HL-60 (cell line): Measurements from ENCODE around the gene AP3D1.

Experiments
- POLR2AphosphoS5 ChIP-seq: IDR thresholded peaks from 2 replicates; pipeline ENCODE4 v1.6.1; 2012; ENCODE audit warnings: low read depth
- TF ChIP-seq, protein P1 (sequence below): IDR thresholded peaks from one replicate; pipeline ENCODE4 v1.5.1; 2011; ENCODE audit warnings: low read length, control low read depth, inconsistent platforms; ENCODE audit not compliant: insufficient read depth
- TF ChIP-seq, protein P2 (sequence below): IDR thresholded peaks from 2 replicates; pipeline ENCODE4 v1.6.1; 2012; ENCODE audit warnings: low read depth; ENCODE audit not compliant: insufficient replicate concordance

DNA sequence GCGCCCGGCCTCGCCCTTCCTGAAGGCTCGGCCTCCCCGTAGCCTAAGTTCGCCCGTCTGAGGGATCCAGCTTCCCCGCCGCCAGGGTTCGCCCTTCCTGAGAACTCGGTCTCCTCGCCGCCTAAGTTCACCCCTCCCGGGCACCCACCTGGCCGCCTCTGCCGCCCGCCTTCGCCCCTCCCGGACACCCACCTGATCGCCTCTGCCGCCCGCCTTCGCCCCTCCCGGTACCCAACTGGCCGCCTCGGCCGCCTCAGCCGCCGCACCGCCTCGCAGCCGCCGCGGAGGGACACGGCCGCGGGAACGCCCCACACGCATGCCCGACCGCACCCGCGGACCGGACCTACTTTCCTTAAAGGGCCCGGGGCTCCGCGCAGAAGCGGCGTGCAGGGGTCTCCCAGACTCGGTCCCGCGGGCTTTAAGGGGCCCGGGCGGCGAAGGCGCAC, 55.3 kb downstream of the AP3D1 start, which contains the start of gene MOB3A:
- TF ChIP-seq, protein P1, sequence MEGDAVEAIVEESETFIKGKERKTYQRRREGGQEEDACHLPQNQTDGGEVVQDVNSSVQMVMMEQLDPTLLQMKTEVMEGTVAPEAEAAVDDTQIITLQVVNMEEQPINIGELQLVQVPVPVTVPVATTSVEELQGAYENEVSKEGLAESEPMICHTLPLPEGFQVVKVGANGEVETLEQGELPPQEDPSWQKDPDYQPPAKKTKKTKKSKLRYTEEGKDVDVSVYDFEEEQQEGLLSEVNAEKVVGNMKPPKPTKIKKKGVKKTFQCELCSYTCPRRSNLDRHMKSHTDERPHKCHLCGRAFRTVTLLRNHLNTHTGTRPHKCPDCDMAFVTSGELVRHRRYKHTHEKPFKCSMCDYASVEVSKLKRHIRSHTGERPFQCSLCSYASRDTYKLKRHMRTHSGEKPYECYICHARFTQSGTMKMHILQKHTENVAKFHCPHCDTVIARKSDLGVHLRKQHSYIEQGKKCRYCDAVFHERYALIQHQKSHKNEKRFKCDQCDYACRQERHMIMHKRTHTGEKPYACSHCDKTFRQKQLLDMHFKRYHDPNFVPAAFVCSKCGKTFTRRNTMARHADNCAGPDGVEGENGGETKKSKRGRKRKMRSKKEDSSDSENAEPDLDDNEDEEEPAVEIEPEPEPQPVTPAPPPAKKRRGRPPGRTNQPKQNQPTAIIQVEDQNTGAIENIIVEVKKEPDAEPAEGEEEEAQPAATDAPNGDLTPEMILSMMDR, result no peak
- TF ChIP-seq, protein P2, sequence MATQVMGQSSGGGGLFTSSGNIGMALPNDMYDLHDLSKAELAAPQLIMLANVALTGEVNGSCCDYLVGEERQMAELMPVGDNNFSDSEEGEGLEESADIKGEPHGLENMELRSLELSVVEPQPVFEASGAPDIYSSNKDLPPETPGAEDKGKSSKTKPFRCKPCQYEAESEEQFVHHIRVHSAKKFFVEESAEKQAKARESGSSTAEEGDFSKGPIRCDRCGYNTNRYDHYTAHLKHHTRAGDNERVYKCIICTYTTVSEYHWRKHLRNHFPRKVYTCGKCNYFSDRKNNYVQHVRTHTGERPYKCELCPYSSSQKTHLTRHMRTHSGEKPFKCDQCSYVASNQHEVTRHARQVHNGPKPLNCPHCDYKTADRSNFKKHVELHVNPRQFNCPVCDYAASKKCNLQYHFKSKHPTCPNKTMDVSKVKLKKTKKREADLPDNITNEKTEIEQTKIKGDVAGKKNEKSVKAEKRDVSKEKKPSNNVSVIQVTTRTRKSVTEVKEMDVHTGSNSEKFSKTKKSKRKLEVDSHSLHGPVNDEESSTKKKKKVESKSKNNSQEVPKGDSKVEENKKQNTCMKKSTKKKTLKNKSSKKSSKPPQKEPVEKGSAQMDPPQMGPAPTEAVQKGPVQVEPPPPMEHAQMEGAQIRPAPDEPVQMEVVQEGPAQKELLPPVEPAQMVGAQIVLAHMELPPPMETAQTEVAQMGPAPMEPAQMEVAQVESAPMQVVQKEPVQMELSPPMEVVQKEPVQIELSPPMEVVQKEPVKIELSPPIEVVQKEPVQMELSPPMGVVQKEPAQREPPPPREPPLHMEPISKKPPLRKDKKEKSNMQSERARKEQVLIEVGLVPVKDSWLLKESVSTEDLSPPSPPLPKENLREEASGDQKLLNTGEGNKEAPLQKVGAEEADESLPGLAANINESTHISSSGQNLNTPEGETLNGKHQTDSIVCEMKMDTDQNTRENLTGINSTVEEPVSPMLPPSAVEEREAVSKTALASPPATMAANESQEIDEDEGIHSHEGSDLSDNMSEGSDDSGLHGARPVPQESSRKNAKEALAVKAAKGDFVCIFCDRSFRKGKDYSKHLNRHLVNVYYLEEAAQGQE, result no peak
- peak; percentile 71; the same call in 1 of the 2 replicates for TF ChIP-seq POLR2AphosphoS5
